SH-SY5Y (cell line): Measurements from ENCODE around the gene ZC2HC1B.

ENCODE experiments used
- GATA2 ChIP-seq: IDR thresholded peaks from 2 replicates; pipeline ENCODE4 v1.6.1; 2011; ENCODE audit warnings: mild to moderate bottlenecking, low read depth, low read length
- GATA3 ChIP-seq: IDR thresholded peaks from 2 replicates; pipeline ENCODE4 v1.6.1; 2011; ENCODE audit warnings: low read depth, mild to moderate bottlenecking, low read length, moderate library complexity

GRCh38 chr6:143980921-143981320, 116.6 kb downstream of the ZC2HC1B start:
- TF ChIP-seq GATA2 (no peak), GATA3 (no peak)
